GM12875 (cell line): Measurements from ENCODE around the gene SARDH.

ENCODE experiments used
- H3K4me3 ChIP-seq: one replicate; pipeline ENCODE4 v1.5.1; 2011; ENCODE audit warnings: low read depth, low read length, control low read depth
- TF ChIP-seq, protein P1 (sequence below): IDR thresholded peaks from 2 replicates; pipeline ENCODE4 v1.5.1; 2011; ENCODE audit warnings: low read depth, mild to moderate bottlenecking, control low read depth, inconsistent platforms, low read length, moderate library complexity, borderline replicate concordance; ENCODE audit not compliant: insufficient read depth

The SARDH gene

DNA sequence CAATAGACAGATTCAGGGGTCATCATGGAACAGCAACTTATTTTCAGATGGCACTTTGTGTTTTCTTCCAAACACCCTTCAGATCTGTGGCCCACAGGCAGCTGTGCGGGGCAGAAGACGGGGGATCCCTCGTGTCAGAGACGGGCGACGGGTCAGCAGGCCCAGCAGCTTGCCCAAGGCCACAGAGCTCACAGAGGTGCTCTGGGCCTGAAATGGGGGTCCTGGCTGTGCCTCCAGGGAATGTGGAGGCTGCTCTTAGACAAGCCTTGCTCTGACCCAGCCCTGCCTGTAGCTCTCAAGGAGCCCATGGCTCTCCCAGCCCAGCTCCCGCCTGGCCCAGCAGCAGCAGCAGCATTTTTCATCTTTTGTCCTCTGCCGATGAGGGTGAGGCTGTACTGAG is 40.9 kb upstream of the SARDH start:
- TF ChIP-seq, protein P1, sequence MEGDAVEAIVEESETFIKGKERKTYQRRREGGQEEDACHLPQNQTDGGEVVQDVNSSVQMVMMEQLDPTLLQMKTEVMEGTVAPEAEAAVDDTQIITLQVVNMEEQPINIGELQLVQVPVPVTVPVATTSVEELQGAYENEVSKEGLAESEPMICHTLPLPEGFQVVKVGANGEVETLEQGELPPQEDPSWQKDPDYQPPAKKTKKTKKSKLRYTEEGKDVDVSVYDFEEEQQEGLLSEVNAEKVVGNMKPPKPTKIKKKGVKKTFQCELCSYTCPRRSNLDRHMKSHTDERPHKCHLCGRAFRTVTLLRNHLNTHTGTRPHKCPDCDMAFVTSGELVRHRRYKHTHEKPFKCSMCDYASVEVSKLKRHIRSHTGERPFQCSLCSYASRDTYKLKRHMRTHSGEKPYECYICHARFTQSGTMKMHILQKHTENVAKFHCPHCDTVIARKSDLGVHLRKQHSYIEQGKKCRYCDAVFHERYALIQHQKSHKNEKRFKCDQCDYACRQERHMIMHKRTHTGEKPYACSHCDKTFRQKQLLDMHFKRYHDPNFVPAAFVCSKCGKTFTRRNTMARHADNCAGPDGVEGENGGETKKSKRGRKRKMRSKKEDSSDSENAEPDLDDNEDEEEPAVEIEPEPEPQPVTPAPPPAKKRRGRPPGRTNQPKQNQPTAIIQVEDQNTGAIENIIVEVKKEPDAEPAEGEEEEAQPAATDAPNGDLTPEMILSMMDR, result no peak
- no peak overlapping the region for H3K4me3 ChIP-seq

DNA sequence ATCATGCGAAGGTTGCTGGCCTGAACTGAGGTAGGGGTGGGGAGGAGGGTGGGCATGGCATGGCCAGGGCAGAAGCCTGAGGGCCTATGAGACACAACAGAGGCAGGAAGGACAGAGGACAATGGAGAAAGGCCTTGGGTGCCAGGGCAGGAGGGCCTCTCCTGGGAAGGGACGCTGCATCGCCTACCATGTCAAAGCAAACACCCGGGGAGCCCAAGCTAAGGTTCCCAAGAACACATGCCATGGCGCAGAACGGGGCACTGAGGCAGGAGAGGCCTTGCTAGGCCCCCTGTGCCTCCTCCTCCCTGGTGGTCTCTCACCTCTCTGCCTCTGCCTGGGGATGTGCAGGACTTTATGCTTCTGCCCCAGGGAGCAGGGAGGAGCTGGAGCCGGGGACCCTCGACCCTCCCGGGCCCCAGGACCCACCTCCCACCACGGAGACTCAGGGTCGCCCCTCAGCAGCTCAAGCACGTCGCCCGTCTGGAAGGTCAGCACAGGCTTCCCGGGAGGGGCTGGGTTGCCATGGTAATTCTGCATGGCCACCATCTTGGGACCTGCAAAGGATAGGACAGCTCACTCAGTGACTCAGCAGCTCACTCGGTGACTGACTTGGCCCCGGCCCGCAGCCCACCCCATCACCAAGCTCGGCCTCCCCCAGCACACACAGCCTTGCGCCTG is 40.3 kb upstream of the SARDH start:
- no peak overlapping the region for H3K4me3 ChIP-seq
- TF ChIP-seq, protein P1, result no peak

DNA sequence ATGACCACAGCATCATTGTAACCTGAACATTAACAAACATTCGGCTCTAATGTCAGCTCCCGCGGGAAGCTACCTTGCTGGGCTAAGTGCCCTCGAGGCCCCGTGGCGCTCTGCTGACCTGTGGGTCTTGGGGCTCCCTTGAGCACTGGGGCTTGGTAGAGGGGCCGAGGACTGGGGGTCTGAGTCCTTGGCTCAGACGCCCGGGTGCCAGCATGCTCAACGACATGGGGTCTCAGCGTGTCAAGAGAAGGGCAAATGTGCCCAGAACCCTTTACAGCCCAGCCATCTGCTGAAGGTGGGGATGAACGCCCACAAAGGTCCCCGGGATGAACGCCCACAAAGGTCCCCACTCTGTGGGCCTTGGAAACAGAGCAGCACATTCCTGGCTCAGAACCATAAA is 39.7 kb upstream of the SARDH start:
- TF ChIP-seq, protein P1, result no peak
- H3K4me3 ChIP-seq, result no peak overlapping the region

DNA sequence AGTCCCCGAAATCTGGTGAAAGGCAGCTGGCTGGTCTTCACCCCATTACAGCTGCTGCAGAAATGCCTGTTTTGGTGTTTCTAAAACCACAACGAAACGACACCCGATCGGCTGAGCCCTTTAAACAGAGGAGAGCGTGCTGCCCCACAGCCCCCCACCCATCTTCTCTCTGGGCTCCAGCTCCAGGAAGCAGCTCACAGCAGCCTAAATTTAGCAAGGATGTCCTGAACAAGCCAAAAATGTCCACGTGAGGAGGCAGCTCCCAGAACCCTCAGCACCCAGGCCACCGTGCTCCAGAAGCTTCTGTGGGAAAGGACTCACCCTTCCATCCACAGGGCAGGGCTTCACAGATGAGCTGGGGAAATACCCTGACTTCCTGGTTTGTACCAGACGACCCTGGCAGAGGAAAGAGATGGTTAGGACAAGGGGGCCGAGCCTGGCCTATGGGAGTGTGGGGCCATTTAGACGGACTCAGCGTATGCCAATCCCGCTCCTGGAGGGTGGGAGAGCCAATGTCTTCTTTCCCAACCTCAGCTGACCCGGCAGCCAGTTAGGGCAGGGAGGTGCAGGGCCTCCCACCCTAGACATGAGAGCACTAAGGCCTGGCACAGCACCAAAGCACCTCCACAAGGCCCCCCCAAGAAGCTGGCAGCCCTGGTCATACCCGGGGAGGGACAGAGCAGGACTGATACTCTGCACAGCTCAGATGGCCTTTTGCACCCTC is 39.1 kb upstream of the SARDH start:
- no peak overlapping the region for H3K4me3 ChIP-seq
- TF ChIP-seq, protein P1, result no peak

DNA sequence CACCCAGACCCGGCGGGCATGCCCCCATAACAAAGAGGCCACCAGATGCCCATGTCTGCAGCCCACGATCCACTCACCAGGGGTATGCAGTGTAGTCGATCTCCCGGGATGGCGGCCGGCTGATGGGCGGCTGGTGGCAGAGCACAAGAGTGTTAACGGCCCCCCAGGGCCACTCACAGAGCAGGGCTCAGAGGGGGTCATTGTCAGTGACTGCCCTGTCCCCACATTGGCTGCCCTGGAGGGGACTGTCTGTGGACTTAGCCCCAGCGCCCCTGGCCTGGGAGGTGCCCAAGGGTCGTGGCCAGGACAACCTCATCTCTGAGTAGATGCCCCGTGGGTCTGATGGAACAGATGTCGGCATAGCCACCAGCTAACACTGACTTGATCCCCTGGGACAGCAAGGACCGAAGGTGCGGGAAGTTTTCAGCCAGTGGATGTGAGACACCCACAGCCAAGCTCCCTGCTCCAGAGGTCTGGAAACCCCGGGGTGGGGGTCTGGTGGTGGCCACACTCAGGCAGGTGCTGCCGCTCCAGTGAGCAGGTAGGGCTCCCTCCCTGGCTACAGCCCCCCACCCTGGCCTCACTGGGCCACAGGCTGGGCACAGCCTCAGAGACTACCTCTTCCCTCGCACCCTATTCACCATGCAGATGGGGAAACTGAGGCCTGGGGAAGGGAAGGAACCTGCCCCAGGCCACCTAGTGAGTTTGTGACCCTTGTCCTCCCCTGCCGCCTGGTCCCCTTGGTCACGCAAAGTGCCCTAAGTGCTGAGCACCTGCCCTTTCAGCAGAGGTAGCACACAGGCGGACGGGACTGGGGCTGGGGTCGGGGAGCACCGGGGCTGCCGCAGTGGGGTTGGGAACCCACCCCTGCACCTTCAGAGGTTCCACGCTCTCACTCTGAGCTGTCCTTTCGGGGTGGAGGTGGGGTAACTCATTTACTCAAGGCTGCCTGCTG is 38.1 kb upstream of the SARDH start:
- TF ChIP-seq, protein P1, result no peak
- H3K4me3 ChIP-seq, result no peak overlapping the region

DNA sequence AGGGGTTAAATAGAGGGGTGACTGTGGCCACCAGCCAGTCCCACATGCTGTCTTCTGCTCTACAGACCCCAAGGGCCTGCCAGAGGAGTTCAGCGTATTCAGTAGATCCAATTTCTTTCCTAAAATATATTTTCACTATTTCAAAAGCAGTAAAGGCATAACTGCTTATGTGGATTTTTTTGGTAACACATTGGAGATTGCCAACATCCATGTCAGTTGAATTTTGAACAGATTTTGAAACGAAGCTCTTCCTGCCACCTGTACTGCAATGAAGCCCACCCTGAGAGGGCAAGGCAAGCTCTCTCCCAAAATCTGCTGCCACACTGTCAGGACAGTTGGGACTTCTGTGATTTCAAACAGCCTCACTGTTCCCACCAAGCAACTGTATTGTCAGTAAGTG is 37.1 kb upstream of the SARDH start:
- TF ChIP-seq, protein P1, result no peak

More for the DNA sequence above, 37.1 kb upstream of the SARDH start:
- no peak overlapping the region for H3K4me3 ChIP-seq
